HepG2 (cell line): Measurements from ENCODE around the gene PSMA3. TPM values are rescaled to one million over a fixed set of nuclear protein-coding genes. Genes with fewer than 3 reads are reported as not detected.

ENCODE experiments used
- ATAC-seq: fragments of 200-7000 bp; cut with Tn5 transposase; 3 replicates; pipeline ENCODE4 v1.9.1; 2020; ENCODE audit warnings: mild to moderate bottlenecking, moderate library complexity
- BruUV-seq: library from RNA; stranded (reverse); fragments of 400-500 nt; replicated peaks from 2 replicates; lab custom pipeline; 2021; lab: Mats Ljungman, UMichigan
- CTCF ChIA-PET: fragments of 300-600 bp; formaldehyde crosslinking; extraction: SDS; loops from one replicate; lab custom pipeline; 2021; ENCODE audit warnings: low total read pairs, inconsistent platforms, low intra/inter-chr PET ratio; lab: Yijun Ruan, JAX
- POLR2A ChIA-PET: fragments of 350-600 bp; sonication (Branson Sonifier 250); formaldehyde crosslinking; loops from one replicate; lab custom pipeline; 2020; ENCODE audit warnings: antibody characterized with exemption, inconsistent platforms; lab: Yijun Ruan, JAX
- DNase-seq: peaks from one replicate; pipeline ENCODE4 v3.0.0-alpha.2; 2015; ENCODE audit warnings: low spot score
- FAIRE-seq: peaks from 3 replicates; lab custom pipeline; 2011; peaks lifted over from hg19 to GRCh38; lab: Jason Lieb, UNC
- H2AFZ ChIP-seq: one replicate; pipeline ENCODE4 v1.6.1; 2011; ENCODE audit warnings: low read length, inconsistent platforms
- H3K27ac ChIP-seq: fragments of 300-600 bp; 3 replicates; pipeline ENCODE4 v1.8.0; 2011; ENCODE audit warnings: mixed run types, mild to moderate bottlenecking, mixed read lengths, low read length, inconsistent platforms; ENCODE audit not compliant: insufficient read depth; ENCODE audit errors: extremely low read length
- H3K27me3 ChIP-seq, 2 experiments: fragments of 200-600 bp in 1 of 2; 2 replicates in 1 of 2; 3 replicates in 1 of 2; pipeline versions ENCODE4 v1.6.0 to v1.8.0; 2011; ENCODE audit warnings: low read length in 2 of 2, mild to moderate bottlenecking in 2 of 2, moderate library complexity in 2 of 2, inconsistent platforms in 1 of 2; ENCODE audit not compliant: insufficient read depth in 2 of 2, control insufficient read depth in 1 of 2
- H3K36me3 ChIP-seq, 2 experiments: fragments of 200-600 bp in 1 of 2; replicated peaks in 1 of 2; 2 replicates in 1 of 2; 3 replicates in 1 of 2; pipeline versions ENCODE4 v1.5.1 to v1.8.0; 2011; ENCODE audit warnings: low read length in 2 of 2, inconsistent platforms in 1 of 2; ENCODE audit not compliant: insufficient read depth in 2 of 2, control insufficient read depth in 1 of 2
- H3K4me1 ChIP-seq: 2 replicates; pipeline ENCODE4 v1.5.1; 2012; ENCODE audit warnings: low read length, inconsistent platforms; ENCODE audit not compliant: insufficient read depth
- H3K4me2 ChIP-seq: 2 replicates; pipeline ENCODE4 v1.6.0; 2011; ENCODE audit warnings: low read depth, low read length, inconsistent platforms
- H3K4me3 ChIP-seq, 3 experiments: fragments of 200-600 bp in 1 of 3; sonication (generic), shearing (Covaris generic) in 1 of 3; replicated peaks in 1 of 3; 2 replicates each; pipeline ENCODE4 v1.5.1; 2011 to 2016; ENCODE audit warnings: low read length in 3 of 3, inconsistent platforms in 2 of 3, low read depth in 2 of 3, mild to moderate bottlenecking in 2 of 3, control low read depth in 1 of 3, mixed read lengths in 1 of 3; ENCODE audit not compliant: insufficient read depth in 1 of 3
- H3K79me2 ChIP-seq: one replicate; pipeline ENCODE4 v1.6.1; 2011; ENCODE audit warnings: low read length, inconsistent platforms; ENCODE audit not compliant: insufficient read depth
- H3K9ac ChIP-seq: 2 replicates; pipeline ENCODE4 v1.6.0; 2011; ENCODE audit warnings: mild to moderate bottlenecking, low read depth, low read length, inconsistent platforms; ENCODE audit not compliant: insufficient read depth
- H3K9me3 ChIP-seq: 2 replicates; pipeline ENCODE4 v1.5.1; 2012; ENCODE audit warnings: mild to moderate bottlenecking, low read length
- H4K20me1 ChIP-seq: 2 replicates; pipeline ENCODE4 v1.6.0; 2011; ENCODE audit warnings: inconsistent platforms, mild to moderate bottlenecking, low read length, moderate library complexity; ENCODE audit not compliant: insufficient read depth
- CBFB ChIP-seq: sonication (generic); formaldehyde crosslinking; IDR thresholded peaks from 2 replicates; pipeline ENCODE4 v1.4.0; 2020; ENCODE audit warnings: missing genetic modification reagents
- CHD4 ChIP-seq: fragments of 200-600 bp; sonication (generic); IDR thresholded peaks from 2 replicates; pipeline ENCODE4 v1.7.0; 2017; ENCODE audit warnings: mild to moderate bottlenecking, low read length, borderline replicate concordance
- GPBP1L1 ChIP-seq: sonication (generic); formaldehyde crosslinking; IDR thresholded peaks from 2 replicates; pipeline ENCODE4 v1.5.0; 2020; ENCODE audit warnings: mild to moderate bottlenecking, missing genetic modification reagents
- MED1 ChIP-seq: sonication (generic); formaldehyde crosslinking; IDR thresholded peaks from 2 replicates; pipeline ENCODE4 v1.4.0; 2020; ENCODE audit warnings: missing genetic modification reagents
- MIER3 ChIP-seq: IDR thresholded peaks from 2 replicates; pipeline ENCODE4 v1.6.1; 2016; ENCODE audit warnings: missing compliant biosample characterization, borderline replicate concordance
- MLLT10 ChIP-seq: sonication (generic); formaldehyde crosslinking; IDR thresholded peaks from 2 replicates; pipeline ENCODE4 v1.4.0; 2020; ENCODE audit warnings: missing genetic modification reagents
- PHF20 ChIP-seq: sonication (generic); formaldehyde crosslinking; IDR thresholded peaks from 2 replicates; pipeline ENCODE4 v1.5.0; 2020; ENCODE audit warnings: mild to moderate bottlenecking, missing genetic modification reagents
- RFX1 ChIP-seq: fragments of 450-650 bp; IDR thresholded peaks from 2 replicates; pipeline ENCODE4 v1.6.1; 2017
- SAP130 ChIP-seq: IDR thresholded peaks from 2 replicates; pipeline ENCODE4 v1.6.1; 2016; ENCODE audit warnings: low read depth
- SIN3A ChIP-seq: IDR thresholded peaks from 2 replicates; pipeline ENCODE4 v1.6.1; 2011; ENCODE audit warnings: low read depth, mild to moderate bottlenecking, control low read depth, low read length, borderline replicate concordance
- TFAP4 ChIP-seq: sonication (generic); IDR thresholded peaks from 2 replicates; pipeline ENCODE4 v1.6.1; 2016; ENCODE audit warnings: low read depth, borderline replicate concordance
- TFDP2 ChIP-seq: sonication (generic); formaldehyde crosslinking; IDR thresholded peaks from 2 replicates; pipeline ENCODE4 v1.4.0; 2020; ENCODE audit warnings: missing genetic modification reagents
- THAP11 ChIP-seq: IDR thresholded peaks from 2 replicates; pipeline ENCODE4 v1.6.1; 2016; ENCODE audit warnings: missing biosample characterization, missing genetic modification reagents
- ZBTB21 ChIP-seq: sonication (generic); formaldehyde crosslinking; IDR thresholded peaks from 2 replicates; pipeline ENCODE4 v1.4.0; 2020; ENCODE audit warnings: missing genetic modification reagents
- ZFP1 ChIP-seq: IDR thresholded peaks from 2 replicates; pipeline ENCODE4 v1.6.1; 2016
- ZNF660 ChIP-seq: sonication (generic); formaldehyde crosslinking; IDR thresholded peaks from 2 replicates; pipeline ENCODE4 v1.5.1; 2020; ENCODE audit warnings: mild to moderate bottlenecking, low read depth, missing genetic modification reagents, borderline replicate concordance
- ZNF800 ChIP-seq: sonication (generic); formaldehyde crosslinking; IDR thresholded peaks from 2 replicates; pipeline ENCODE4 v1.4.0; 2020; ENCODE audit warnings: missing genetic modification reagents
- ZNF816 ChIP-seq: sonication (generic); formaldehyde crosslinking; IDR thresholded peaks from 2 replicates; pipeline ENCODE4 v1.8.0; 2022; ENCODE audit warnings: missing genetic modification reagents, mild to moderate bottlenecking, borderline replicate concordance
- ZSCAN31 ChIP-seq: sonication (generic); formaldehyde crosslinking; IDR thresholded peaks from 2 replicates; pipeline ENCODE4 v1.5.0; 2020; ENCODE audit warnings: low read depth, mild to moderate bottlenecking, missing genetic modification reagents
- WGBS: methylation state at CpG from one replicate; pipeline ENCODE4 v1.1.6; 2017; ENCODE audit warnings: low lambda C conversion rate; 5-methylcytosine and 5-hydroxymethylcytosine counted together
- in situ Hi-C: cut with HindIII; loops from 2 replicates; pipeline ENCODE4 v1.10.0; 2017; ENCODE audit warnings: low pct_unique_long_range_greater_than_20kb; ENCODE audit not compliant: extremely low pct_ligation_motif_present
- intact Hi-C: fragments of 100-400 bp; cut with micrococcal nuclease; formaldehyde crosslinking; loops from one replicate; pipeline ENCODE4 v1.10.0; 2022; ENCODE audit not compliant: unreplicated experiment
- polyA plus RNA-seq, 8 experiments: library from polyadenylated mRNA; depleted of rRNA in 3 of 8; stranded (reverse) in 7 of 8; unstranded in 1 of 8; fragments of >200 nt; fragmentation: Illumina TruSeq in 4 of 8; extraction: Trizol in 4 of 8; gene quantifications; 2 replicates each; pipeline versions ENCODE4 v1.2.1 to v1.2.3, GENCODE V29; 2011 to 2016; ENCODE audit warnings: low read depth in 4 of 8, missing spikeins in 1 of 8, mixed read lengths in 1 of 8; ENCODE audit not compliant: insufficient read depth in 1 of 8
- total RNA-seq, 5 experiments: library from RNA; depleted of rRNA; stranded (reverse); fragments of >200 nt; fragmentation: Illumina TruSeq; extraction: Trizol; gene quantifications; 2 replicates each; pipeline ENCODE4 v1.2.3, GENCODE V29; 2016; ENCODE audit warnings: low read depth in 1 of 5

Gene PSMA3
- total and polyA plus RNA-seq, 2 of the 13 experiments (the other 11 are each of a cell fraction or from before 2014, with no cell fraction given), result 232 to 275 TPM

- peak overlapping the region; percentile 67 to 83 (median 72) for H3K4me3 ChIP-seq
- peak overlapping the region; percentile 77 for H2AFZ ChIP-seq
- 13% methylated on average over 23 of the region's 23 CpGs for WGBS
- H3K27ac ChIP-seq, result peak overlapping the region; percentile 51
- H3K79me2 ChIP-seq, result no peaks in the 10 kb centered on the region
- ChIA-PET POLR2A (interaction anchor here (1.0 kb wide), 1 partner anchor 58 kb away, joined by 5 read pairs; the partner anchor contains the start of gene ARID4A), CTCF (no interaction called here)
- H3K9me3 ChIP-seq, result no peaks in the 10 kb centered on the region
- no peaks in the 10 kb centered on the region for H3K27me3 ChIP-seq
- H3K4me2 ChIP-seq, result peak overlapping the region; percentile 68
- no peaks in the 10 kb centered on the region for H4K20me1 ChIP-seq
- FAIRE-seq (peak; percentile 40), ATAC-seq (peak; percentile 19), DNase-seq (peak; percentile 46)
- intact Hi-C loops, result no loop called here
- no TSS peak for BruUV-seq
- H3K4me1 ChIP-seq, result peaks cover 33% of the 10 kb centered on the region
- in situ Hi-C loops, result no loop called here
- no peaks in the 10 kb centered on the region for H3K36me3 ChIP-seq
- peak overlapping the region; percentile 67 for H3K9ac ChIP-seq
- peak; percentile 25; the same call in 1 of the 2 replicates for TF ChIP-seq ZNF816 (CRISPR knock-in tag)
- peak; percentile 42; the same call in 1 of the 2 replicates for TF ChIP-seq THAP11 (CRISPR knock-in tag)
- peak; percentile 43; the same call in 1 of the 2 replicates for TF ChIP-seq MED1 (CRISPR knock-in tag)
- 0 out of 2 replicates have a peak, but pooled peaks have one; percentile 19 for TF ChIP-seq TFDP2 (CRISPR knock-in tag)
- TF ChIP-seq MIER3 (CRISPR knock-in tag), result peak; percentile 41; the same call in 1 of the 2 replicates
- no peak for TF ChIP-seq RFX1
- 0 out of 2 replicates have a peak, but pooled peaks have one; percentile 49 for TF ChIP-seq ZSCAN31
- peak; percentile 46; the same call in 1 of the 2 replicates for TF ChIP-seq SAP130 (CRISPR knock-in tag)
- no peak for TF ChIP-seq PHF20 (CRISPR knock-in tag)
- peak; percentile 72; the same call in 1 of the 2 replicates for TF ChIP-seq CHD4
- no peak for TF ChIP-seq ZNF660 (CRISPR knock-in tag)
- no peak for TF ChIP-seq CBFB
- TF ChIP-seq ZNF800 (CRISPR knock-in tag), result no peak
- TF ChIP-seq SIN3A, result peak; percentile 68; the same call in 1 of the 2 replicates
- no peak for TF ChIP-seq ZBTB21
- no peak for TF ChIP-seq TFAP4
- no peak for TF ChIP-seq GPBP1L1 (CRISPR knock-in tag)
- no peak for TF ChIP-seq MLLT10 (CRISPR knock-in tag)
- 0 out of 2 replicates have a peak, but pooled peaks have one; percentile 21 for TF ChIP-seq ZFP1 (CRISPR knock-in tag)
These were observed 5.1 kb upstream of the PSMA3 start for GRCh38 chr14:58239244-58240195.
